ENCODE measurements around the gene POP4. TPM values are rescaled to one million over a fixed set of nuclear protein-coding genes. Genes with fewer than 3 reads are reported as not detected.

POP4 gene
- polyA plus RNA-seq, 1 donor from 2014 or later, result 101 TPM

DNA sequence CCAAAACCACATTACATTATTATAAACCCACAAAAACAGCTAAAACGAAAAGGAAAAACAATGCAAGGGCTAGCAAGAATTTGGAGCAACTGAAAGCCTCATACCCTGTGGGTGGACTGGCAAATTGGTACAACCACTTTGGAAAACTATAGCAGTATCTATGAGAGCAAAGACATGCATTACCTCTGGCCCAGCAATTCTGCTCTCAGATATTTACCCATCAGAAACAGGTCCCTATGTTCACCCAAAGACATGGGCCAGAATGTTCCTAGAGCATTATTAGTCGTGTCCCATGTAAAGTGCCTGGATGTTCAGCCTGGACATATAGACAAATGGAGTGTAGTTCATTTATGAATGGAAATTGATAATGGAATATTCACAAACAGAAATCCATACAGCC lies 27.9 kb downstream of the POP4 start:
- H3K27ac ChIP-seq (ENCODE audit: low read length), result no peak overlapping the region
- no peaks in the 10 kb centered on the region for H4K20me1 ChIP-seq (ENCODE audit: insufficient read depth)
- no peaks in the 10 kb centered on the region for H3F3A ChIP-seq (ENCODE audit: insufficient read depth, low read length, poor library complexity, severe bottlenecking)
- H3K4me3 ChIP-seq (ENCODE audit: low read length), result no peak overlapping the region
- no peaks in the 10 kb centered on the region for H3K36me3 ChIP-seq (ENCODE audit: insufficient read depth, low read length)
- no peaks in the 10 kb centered on the region for H3K9me2 ChIP-seq (ENCODE audit: insufficient read depth, low read length)
- TF ChIP-seq, protein P1, sequence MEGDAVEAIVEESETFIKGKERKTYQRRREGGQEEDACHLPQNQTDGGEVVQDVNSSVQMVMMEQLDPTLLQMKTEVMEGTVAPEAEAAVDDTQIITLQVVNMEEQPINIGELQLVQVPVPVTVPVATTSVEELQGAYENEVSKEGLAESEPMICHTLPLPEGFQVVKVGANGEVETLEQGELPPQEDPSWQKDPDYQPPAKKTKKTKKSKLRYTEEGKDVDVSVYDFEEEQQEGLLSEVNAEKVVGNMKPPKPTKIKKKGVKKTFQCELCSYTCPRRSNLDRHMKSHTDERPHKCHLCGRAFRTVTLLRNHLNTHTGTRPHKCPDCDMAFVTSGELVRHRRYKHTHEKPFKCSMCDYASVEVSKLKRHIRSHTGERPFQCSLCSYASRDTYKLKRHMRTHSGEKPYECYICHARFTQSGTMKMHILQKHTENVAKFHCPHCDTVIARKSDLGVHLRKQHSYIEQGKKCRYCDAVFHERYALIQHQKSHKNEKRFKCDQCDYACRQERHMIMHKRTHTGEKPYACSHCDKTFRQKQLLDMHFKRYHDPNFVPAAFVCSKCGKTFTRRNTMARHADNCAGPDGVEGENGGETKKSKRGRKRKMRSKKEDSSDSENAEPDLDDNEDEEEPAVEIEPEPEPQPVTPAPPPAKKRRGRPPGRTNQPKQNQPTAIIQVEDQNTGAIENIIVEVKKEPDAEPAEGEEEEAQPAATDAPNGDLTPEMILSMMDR (IDR thresholded peaks at IDR 0.05; ENCODE audit: poor library complexity, severe bottlenecking), result no peak
- TF ChIP-seq MXI1 (conservative IDR thresholded peaks at IDR 0.05; ENCODE audit: poor library complexity, severe bottlenecking), result no peak
- TF ChIP-seq SMC3 (conservative IDR thresholded peaks at IDR 0.05; ENCODE audit: poor library complexity), result no peak
- TF ChIP-seq TAF1 (IDR thresholded peaks at IDR 0.05; ENCODE audit: low read depth), result no peak
- H2AFZ ChIP-seq (ENCODE audit: low read depth, low read length), result no peak overlapping the region
- H3K9me3 ChIP-seq (ENCODE audit: low read length), result no peaks in the 10 kb centered on the region
- no peak overlapping the region for H3K4me2 ChIP-seq (ENCODE audit: low read length)
- no peaks in the 10 kb centered on the region for H3K79me2 ChIP-seq (replicated peaks; ENCODE audit: insufficient read depth, low read length)
- H3K27me3 ChIP-seq (ENCODE audit: insufficient read depth, low read depth, low read length), result no peaks in the 10 kb centered on the region
- no peak overlapping the region for H3K9ac ChIP-seq (ENCODE audit: low read length)

DNA sequence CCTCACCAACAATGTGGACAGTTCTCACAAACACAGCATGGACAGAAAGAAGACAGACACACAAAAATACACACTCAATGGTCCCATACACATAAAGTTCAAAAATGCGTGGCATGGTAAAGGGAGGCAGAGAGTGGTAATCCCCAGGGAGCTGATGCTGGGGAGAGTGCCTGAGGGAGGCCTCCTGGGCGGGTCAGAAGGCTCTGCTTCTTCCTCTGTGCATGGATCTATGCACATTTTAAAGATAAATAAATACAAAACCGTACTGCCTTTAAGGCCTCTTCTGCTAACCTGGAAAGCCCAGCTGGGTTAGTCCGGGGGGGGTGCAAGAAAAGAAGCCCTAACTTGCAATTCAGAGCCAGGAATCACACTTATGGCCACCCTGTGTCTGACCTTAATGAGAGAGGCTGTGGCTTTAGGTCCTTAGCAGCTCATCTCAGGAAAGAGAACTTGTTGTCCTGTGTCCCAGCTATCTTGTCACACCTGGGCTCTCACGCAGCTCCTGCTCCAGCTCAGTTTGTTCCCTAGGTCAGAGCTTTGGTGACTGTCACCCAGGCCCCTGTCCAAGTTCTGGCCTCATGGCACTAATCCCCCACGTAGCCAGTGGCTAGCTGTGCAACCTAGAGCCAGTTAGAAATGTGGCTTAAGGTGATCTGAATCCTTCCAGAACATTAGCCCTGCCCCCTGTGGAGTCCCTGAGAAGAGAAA lies 28.5 kb downstream of the POP4 start:
- no peak overlapping the region for H3K4me2 ChIP-seq (ENCODE audit: low read length)
- H3K9me2 ChIP-seq (ENCODE audit: insufficient read depth, low read length), result no peaks in the 10 kb centered on the region
- no peaks in the 10 kb centered on the region for H3F3A ChIP-seq (ENCODE audit: insufficient read depth, low read length, poor library complexity, severe bottlenecking)
- no peaks in the 10 kb centered on the region for H3K36me3 ChIP-seq (ENCODE audit: insufficient read depth, low read length)
- no peaks in the 10 kb centered on the region for H3K9me3 ChIP-seq (ENCODE audit: low read length)
- no peak overlapping the region for H3K27ac ChIP-seq (ENCODE audit: low read length)
- no peak overlapping the region for H3K9ac ChIP-seq (ENCODE audit: low read length)
- no peaks in the 10 kb centered on the region for H4K20me1 ChIP-seq (ENCODE audit: insufficient read depth)
- no peaks in the 10 kb centered on the region for H3K27me3 ChIP-seq (ENCODE audit: insufficient read depth, low read depth, low read length)
- H3K4me3 ChIP-seq (ENCODE audit: low read length), result no peak overlapping the region
- TF ChIP-seq SMC3 (conservative IDR thresholded peaks at IDR 0.05; ENCODE audit: poor library complexity) (no peak), RAD21 (conservative IDR thresholded peaks at IDR 0.05) (no peak), EZH2 (IDR thresholded peaks at IDR 0.05; ENCODE audit: borderline replicate concordance, insufficient read depth, low read length, poor library complexity, severe bottlenecking) (no peak)
- no peaks in the 10 kb centered on the region for H3K79me2 ChIP-seq (replicated peaks; ENCODE audit: insufficient read depth, low read length)
- H2AFZ ChIP-seq (ENCODE audit: low read depth, low read length), result no peak overlapping the region

DNA sequence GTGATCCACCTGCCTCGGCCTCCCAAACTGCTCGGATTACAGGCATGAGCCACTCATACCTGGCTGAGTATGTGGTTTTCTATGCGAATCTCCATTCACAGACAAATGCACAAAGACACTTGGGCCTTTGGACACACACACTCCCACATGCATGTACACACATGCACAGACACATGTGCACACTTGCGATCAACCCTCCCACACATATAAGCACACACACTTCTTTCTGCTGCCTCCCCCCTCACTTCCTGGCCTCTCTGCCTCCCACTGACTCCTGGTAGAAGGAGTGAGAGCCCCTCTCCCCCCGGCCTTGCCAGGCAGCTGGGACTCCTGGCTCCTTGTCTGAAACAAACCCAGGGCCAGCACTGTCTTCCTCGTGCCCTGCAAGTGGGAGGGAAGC lies 29.9 kb downstream of the POP4 start:
- Histone ChIP-seq H3K36me3 (ENCODE audit: insufficient read depth, low read length) (no peaks in the 10 kb centered on the region), H3K79me2 (replicated peaks; ENCODE audit: insufficient read depth, low read length) (no peaks in the 10 kb centered on the region), H3K4me2 (ENCODE audit: low read length) (no peak overlapping the region), H3K9ac (ENCODE audit: low read length) (no peak overlapping the region), H4K20me1 (ENCODE audit: insufficient read depth) (no peaks in the 10 kb centered on the region), H2AFZ (ENCODE audit: low read depth, low read length) (no peak overlapping the region), H3K27me3 (ENCODE audit: insufficient read depth, low read depth, low read length) (no peaks in the 10 kb centered on the region), H3F3A (ENCODE audit: insufficient read depth, low read length, poor library complexity, severe bottlenecking) (no peaks in the 10 kb centered on the region), H3K9me2 (ENCODE audit: insufficient read depth, low read length) (no peaks in the 10 kb centered on the region), H3K27ac (ENCODE audit: low read length) (no peak overlapping the region), H3K4me3 (ENCODE audit: low read length) (no peak overlapping the region), H3K9me3 (ENCODE audit: low read length) (no peaks in the 10 kb centered on the region)
- TF ChIP-seq POLR2AphosphoS5 (IDR thresholded peaks at IDR 0.05) (no peak), EZH2 (IDR thresholded peaks at IDR 0.05; ENCODE audit: borderline replicate concordance, insufficient read depth, low read length, poor library complexity, severe bottlenecking) (no peak), SMC3 (conservative IDR thresholded peaks at IDR 0.05; ENCODE audit: poor library complexity) (no peak), EP300 (conservative IDR thresholded peaks at IDR 0.05; ENCODE audit: poor library complexity, severe bottlenecking) (no peak), MXI1 (conservative IDR thresholded peaks at IDR 0.05; ENCODE audit: poor library complexity, severe bottlenecking) (no peak), RAD21 (conservative IDR thresholded peaks at IDR 0.05) (no peak), TAF1 (IDR thresholded peaks at IDR 0.05; ENCODE audit: low read depth) (no peak)
- TF ChIP-seq, protein P2, sequence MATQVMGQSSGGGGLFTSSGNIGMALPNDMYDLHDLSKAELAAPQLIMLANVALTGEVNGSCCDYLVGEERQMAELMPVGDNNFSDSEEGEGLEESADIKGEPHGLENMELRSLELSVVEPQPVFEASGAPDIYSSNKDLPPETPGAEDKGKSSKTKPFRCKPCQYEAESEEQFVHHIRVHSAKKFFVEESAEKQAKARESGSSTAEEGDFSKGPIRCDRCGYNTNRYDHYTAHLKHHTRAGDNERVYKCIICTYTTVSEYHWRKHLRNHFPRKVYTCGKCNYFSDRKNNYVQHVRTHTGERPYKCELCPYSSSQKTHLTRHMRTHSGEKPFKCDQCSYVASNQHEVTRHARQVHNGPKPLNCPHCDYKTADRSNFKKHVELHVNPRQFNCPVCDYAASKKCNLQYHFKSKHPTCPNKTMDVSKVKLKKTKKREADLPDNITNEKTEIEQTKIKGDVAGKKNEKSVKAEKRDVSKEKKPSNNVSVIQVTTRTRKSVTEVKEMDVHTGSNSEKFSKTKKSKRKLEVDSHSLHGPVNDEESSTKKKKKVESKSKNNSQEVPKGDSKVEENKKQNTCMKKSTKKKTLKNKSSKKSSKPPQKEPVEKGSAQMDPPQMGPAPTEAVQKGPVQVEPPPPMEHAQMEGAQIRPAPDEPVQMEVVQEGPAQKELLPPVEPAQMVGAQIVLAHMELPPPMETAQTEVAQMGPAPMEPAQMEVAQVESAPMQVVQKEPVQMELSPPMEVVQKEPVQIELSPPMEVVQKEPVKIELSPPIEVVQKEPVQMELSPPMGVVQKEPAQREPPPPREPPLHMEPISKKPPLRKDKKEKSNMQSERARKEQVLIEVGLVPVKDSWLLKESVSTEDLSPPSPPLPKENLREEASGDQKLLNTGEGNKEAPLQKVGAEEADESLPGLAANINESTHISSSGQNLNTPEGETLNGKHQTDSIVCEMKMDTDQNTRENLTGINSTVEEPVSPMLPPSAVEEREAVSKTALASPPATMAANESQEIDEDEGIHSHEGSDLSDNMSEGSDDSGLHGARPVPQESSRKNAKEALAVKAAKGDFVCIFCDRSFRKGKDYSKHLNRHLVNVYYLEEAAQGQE (IDR thresholded peaks at IDR 0.05; ENCODE audit: borderline replicate concordance), result no peak
- TF ChIP-seq, protein P1 (IDR thresholded peaks at IDR 0.05; ENCODE audit: poor library complexity, severe bottlenecking), result no peak
